GM23338 (cell line): ENCODE data around the gene CRYBA1. TPM values are rescaled to one million over a fixed set of nuclear protein-coding genes. Genes with fewer than 3 reads are reported as not detected.
A peak's percentile ranks its signal among the peaks of the same experiment; 100 is the strongest.

Source experiments
- ATAC-seq: fragments of 200-7000 bp; cut with Tn5 transposase; 3 replicates; pipeline ENCODE4 v1.9.1; 2020
- DNase-seq: peaks from one replicate; pipeline ENCODE4 v3.0.0-alpha.2; 2015; ENCODE audit warnings: low spot score
- H2AFZ ChIP-seq: fragments of 200-600 bp; sonication (generic); 2 replicates; pipeline ENCODE4 v1.8.0; 2016; ENCODE audit warnings: antibody characterized with exemption, mild to moderate bottlenecking, moderate library complexity
- H3F3A ChIP-seq: fragments of 200-600 bp; sonication (generic); replicated peaks from 2 replicates; pipeline ENCODE4 v1.8.0; 2017; ENCODE audit warnings: antibody characterized with exemption, mixed run types, low read depth
- H3K27ac ChIP-seq: fragments of 200-600 bp; sonication (generic); 2 replicates; pipeline ENCODE4 v1.6.1; 2016; ENCODE audit warnings: low read depth
- H3K27me3 ChIP-seq: fragments of 200-600 bp; sonication (generic); 2 replicates; pipeline ENCODE4 v1.8.0; 2016; ENCODE audit warnings: mild to moderate bottlenecking, mixed run types, moderate library complexity; ENCODE audit not compliant: insufficient read depth
- H3K36me3 ChIP-seq: fragments of 200-600 bp; sonication (generic); 2 replicates; pipeline ENCODE4 v1.8.0; 2016; ENCODE audit warnings: mild to moderate bottlenecking; ENCODE audit not compliant: insufficient read depth
- H3K4me1 ChIP-seq: fragments of 200-600 bp; sonication (generic); 2 replicates; pipeline ENCODE4 v1.8.0; 2016; ENCODE audit warnings: mild to moderate bottlenecking, moderate library complexity; ENCODE audit not compliant: insufficient read depth
- H3K4me2 ChIP-seq: fragments of 200-600 bp; sonication (generic); 2 replicates; pipeline ENCODE4 v1.7.1; 2017; ENCODE audit warnings: mixed run types
- H3K4me3 ChIP-seq: fragments of 200-600 bp; sonication (generic); 2 replicates; pipeline ENCODE4 v1.6.1; 2016; ENCODE audit warnings: mixed run types
- H3K79me2 ChIP-seq: fragments of 200-600 bp; sonication (generic); replicated peaks from 2 replicates; pipeline ENCODE4 v1.8.0; 2017; ENCODE audit warnings: mild to moderate bottlenecking; ENCODE audit not compliant: insufficient read depth
- H3K9me2 ChIP-seq: fragments of 200-600 bp; sonication (generic); 2 replicates; pipeline ENCODE4 v1.8.0; 2017; ENCODE audit not compliant: insufficient read depth
- H4K20me1 ChIP-seq: fragments of 200-600 bp; sonication (generic); replicated peaks from 2 replicates; pipeline ENCODE4 v1.8.0; 2017; ENCODE audit warnings: mild to moderate bottlenecking; ENCODE audit not compliant: insufficient read depth
- H3K27ac Mint-ChIP-seq: 2 replicates; pipeline ENCODE4 v1.8.0; 2020; ENCODE audit warnings: inconsistent platforms, mild to moderate bottlenecking, moderate library complexity, mixed read lengths
- H3K27me3 Mint-ChIP-seq: 3 replicates; pipeline ENCODE4 v1.8.0; 2022; ENCODE audit warnings: low read depth, mild to moderate bottlenecking, moderate library complexity, mixed read lengths, inconsistent platforms; ENCODE audit not compliant: insufficient read depth, poor library complexity
- H3K36me3 Mint-ChIP-seq: 3 replicates; pipeline ENCODE4 v1.8.0; 2021; ENCODE audit warnings: low read depth, mild to moderate bottlenecking, inconsistent platforms, moderate library complexity, mixed read lengths
- H3K4me1 Mint-ChIP-seq: 3 replicates; pipeline ENCODE4 v1.8.0; 2020; ENCODE audit warnings: mild to moderate bottlenecking, inconsistent platforms, mixed read lengths
- H3K4me3 Mint-ChIP-seq: 3 replicates; pipeline ENCODE4 v1.8.0; 2021; ENCODE audit warnings: moderate library complexity, mild to moderate bottlenecking, inconsistent platforms, mixed read lengths
- H3K9me3 Mint-ChIP-seq: 3 replicates; pipeline ENCODE4 v1.8.0; 2020; ENCODE audit warnings: moderate library complexity, mild to moderate bottlenecking, inconsistent platforms, mixed read lengths
- CREB1 ChIP-seq: fragments of 250-450 bp; sonication (Bioruptor Pico); IDR thresholded peaks from 2 replicates; pipeline ENCODE4 v1.5.0; 2020; ENCODE audit warnings: low read depth, mild to moderate bottlenecking, moderate library complexity
- CTCF ChIP-seq, 2 experiments: fragments of 200-600 bp in 1 of 2; sonication (generic) in 1 of 2; conservative IDR thresholded peaks; 2 replicates each; pipeline versions ENCODE4 v1.5.1 to v1.6.1; 2016 to 2017; ENCODE audit warnings: antibody characterized with exemption in 2 of 2, low read depth in 2 of 2, mild to moderate bottlenecking in 2 of 2, moderate library complexity in 1 of 2
- JUNB ChIP-seq: IDR thresholded peaks from one replicate; pipeline ENCODE4 v1.6.1; 2016; ENCODE audit warnings: antibody characterized with exemption; ENCODE audit not compliant: unreplicated experiment
- NANOG ChIP-seq: IDR thresholded peaks from 2 replicates; pipeline ENCODE4 v1.6.1; 2016; ENCODE audit warnings: antibody characterized with exemption, borderline replicate concordance
- STAT1 ChIP-seq: IDR thresholded peaks from one replicate; pipeline ENCODE4 v1.6.1; 2016; ENCODE audit warnings: antibody characterized with exemption; ENCODE audit not compliant: unreplicated experiment
- ZNF331 ChIP-seq: fragments of 250-450 bp; sonication (Bioruptor Pico); IDR thresholded peaks from 2 replicates; pipeline ENCODE4 v1.5.0; 2020; ENCODE audit warnings: low read depth, mild to moderate bottlenecking, moderate library complexity
- ZNF462 ChIP-seq: fragments of 250-450 bp; sonication (Bioruptor Pico); IDR thresholded peaks from 2 replicates; pipeline ENCODE4 v1.5.0; 2020; ENCODE audit warnings: mild to moderate bottlenecking, moderate library complexity
- polyA plus RNA-seq: library from polyadenylated mRNA; unstranded; fragments of >200 nt; fragmentation: Nextera tagmentation; extraction: Ambion mirVana; gene quantifications from 2 replicates; pipeline ENCODE4 v1.2.1, GENCODE V29; 2016
- total RNA-seq: library from RNA; depleted of rRNA; stranded (reverse); fragments of >200 nt; shearing (Covaris generic); gene quantifications from 2 replicates; pipeline ENCODE4 v1.2.3, GENCODE V29; 2014

The CRYBA1 gene
- total and polyA plus RNA-seq, 2 experiments from 2014 or later = not detected

DNA sequence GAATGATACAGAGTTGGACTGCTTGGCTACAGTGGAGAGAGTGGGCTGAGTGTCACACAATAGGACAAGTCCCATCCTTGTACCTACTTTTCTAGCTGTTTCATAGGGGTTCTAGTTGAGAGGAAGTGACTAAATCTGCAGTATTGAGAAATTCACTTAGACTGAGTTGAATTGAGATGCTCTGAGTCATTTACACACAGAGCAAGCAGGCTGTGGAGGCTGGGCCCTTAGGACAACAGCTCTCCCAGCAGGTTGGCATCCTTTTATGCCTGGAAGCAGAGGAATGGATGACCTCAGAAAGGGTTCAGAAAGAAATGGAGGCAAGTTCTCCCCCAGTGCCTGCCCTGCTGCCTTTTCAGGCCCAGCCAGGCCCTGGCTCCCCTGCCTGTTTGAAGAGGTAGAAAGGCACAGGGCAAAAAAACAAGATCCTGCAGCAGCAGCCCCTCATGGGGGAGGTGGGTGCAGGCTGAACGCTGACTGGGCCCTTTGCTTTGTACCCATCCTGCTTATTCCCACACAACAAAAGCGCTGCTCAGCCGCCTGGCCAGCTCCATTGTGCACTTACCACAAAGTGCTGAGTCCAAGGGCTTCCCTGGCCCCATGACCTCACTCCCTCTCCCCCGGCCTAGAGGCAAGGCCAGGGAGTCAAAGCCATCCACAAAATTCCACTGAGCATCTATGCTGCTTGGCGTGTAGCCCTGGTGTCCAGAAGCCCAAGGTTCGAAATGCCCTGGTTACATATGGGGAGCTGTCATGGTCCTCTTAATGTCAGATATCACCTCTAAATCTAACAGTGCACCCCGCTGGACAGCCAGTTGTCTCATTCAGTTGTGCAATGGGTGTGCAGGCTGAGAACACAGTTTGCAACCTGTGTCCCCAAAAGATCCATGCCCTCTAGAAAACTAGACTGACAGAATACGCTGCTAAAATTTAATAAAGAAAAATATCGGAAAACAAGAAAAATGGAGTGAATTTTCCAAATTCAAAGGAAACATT lies 5.4 kb upstream of the CRYBA1 start:
- Histone ChIP-seq H2AFZ (peak overlapping the region; percentile 94), H3K9me2 (no peaks in the 10 kb centered on the region), H3K4me2 (peak overlapping the region; percentile 30; the same call in 1 of the 2 replicates), H3F3A (no peaks in the 10 kb centered on the region), H3K36me3 (no peaks in the 10 kb centered on the region), H3K27me3 (no peaks in the 10 kb centered on the region), H3K4me3 (no peak overlapping the region), H4K20me1 (no peaks in the 10 kb centered on the region), H3K27ac (peak overlapping the region; percentile 50; the same call in 1 of the 2 replicates), H3K4me1 (peaks cover 21% of the 10 kb centered on the region), H3K79me2 (no peaks in the 10 kb centered on the region)
- no peaks in the 10 kb centered on the region for H3K36me3 Mint-ChIP-seq
- DNase-seq (peak; percentile 58), ATAC-seq (peak; percentile 84)
- peaks cover 17% of the 10 kb centered on the region for H3K4me1 Mint-ChIP-seq
- H3K27ac Mint-ChIP-seq = peak overlapping the region; percentile 71
- no peak for TF ChIP-seq JUNB
- peak in 1 of 2 experiments; percentile 45; a peak in 2 of 4 replicates for TF ChIP-seq CTCF (conservative IDR thresholded peaks at IDR 0.05; ENCODE audit: low read depth in 2 of 2)
- H3K27me3 Mint-ChIP-seq = no peaks in the 10 kb centered on the region
- no peak overlapping the region for H3K4me3 Mint-ChIP-seq
- H3K9me3 Mint-ChIP-seq = no peaks in the 10 kb centered on the region

DNA sequence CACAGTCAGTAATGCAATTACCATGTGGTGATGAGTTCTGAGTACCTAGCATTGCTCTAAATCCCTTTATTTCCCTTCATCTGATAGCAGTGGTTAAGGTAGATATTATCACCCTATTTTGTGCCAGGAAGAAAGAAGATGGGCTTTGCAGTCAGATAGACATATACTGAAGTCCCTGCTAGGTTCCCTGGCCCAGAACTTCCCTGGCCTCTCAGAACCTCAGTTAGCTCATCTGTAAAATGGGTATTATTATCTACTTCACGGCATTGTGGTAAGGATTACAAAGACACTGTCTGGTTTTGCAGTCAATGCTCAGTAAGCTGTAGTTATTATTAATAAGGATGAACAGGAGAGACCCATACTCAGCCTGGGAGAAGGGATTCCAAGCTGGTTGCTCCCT lies 4.6 kb upstream of the CRYBA1 start:
- Histone ChIP-seq H3K4me3 (no peak overlapping the region), H3K36me3 (no peaks in the 10 kb centered on the region), H3K9me2 (no peaks in the 10 kb centered on the region), H4K20me1 (no peaks in the 10 kb centered on the region), H3K4me1 (peaks cover 21% of the 10 kb centered on the region), H2AFZ (no peak overlapping the region), H3K27ac (no peak overlapping the region), H3K27me3 (no peaks in the 10 kb centered on the region), H3K4me2 (no peak overlapping the region), H3F3A (no peaks in the 10 kb centered on the region), H3K79me2 (no peaks in the 10 kb centered on the region)
- DNase-seq = no peak
- ATAC-seq = no peak
- Mint-ChIP-seq H3K36me3 (no peaks in the 10 kb centered on the region), H3K4me1 (peaks cover 20% of the 10 kb centered on the region), H3K4me3 (no peak overlapping the region), H3K27ac (no peak overlapping the region), H3K27me3 (no peaks in the 10 kb centered on the region), H3K9me3 (no peaks in the 10 kb centered on the region)
- TF ChIP-seq STAT1 (no peak), CREB1 (CRISPR knock-in tag) (no peak), NANOG (no peak), ZNF331 (CRISPR knock-in tag) (no peak), ZNF462 (CRISPR knock-in tag) (no peak)
